ENCODE data around the gene SLC39A9. TPM values are rescaled to one million over a fixed set of nuclear protein-coding genes. Genes with fewer than 3 reads are reported as not detected.

SLC39A9 gene
- total and polyA plus RNA-seq, 10 of the 15 experiments (the other 5 are each of a cell fraction or from before 2014, with no cell fraction given) = 19.9 to 109 (median 46.9) TPM

- H3K27ac ChIP-seq (ENCODE audit: control insufficient read depth, insufficient read depth) = peak overlapping the region; percentile 99
- TF ChIP-seq HDGF (IDR thresholded peaks at IDR 0.05) = peak; percentile 78
- peak; percentile 37; the same call in 1 of the 2 replicates for TF ChIP-seq NBN (IDR thresholded peaks at IDR 0.05)
- TF ChIP-seq GABPA (IDR thresholded peaks at IDR 0.05; ENCODE audit: low read depth) = no peak
- 0 out of 2 replicates have a peak, but pooled peaks have one; percentile 8 for TF ChIP-seq ZNF207 (IDR thresholded peaks at IDR 0.05; ENCODE audit: borderline replicate concordance)
- TF ChIP-seq MLLT1 (IDR thresholded peaks at IDR 0.05) = peak; percentile 49
- TF ChIP-seq TCF12 (IDR thresholded peaks at IDR 0.05; ENCODE audit: low read depth, low read length) = peak; percentile 42; the same call in 1 of the 2 replicates
- peak; percentile 66; the same call in 1 of the 2 replicates for TF ChIP-seq CHD1 (IDR thresholded peaks at IDR 0.05; ENCODE audit: low read depth, low read length)
- no peak for TF ChIP-seq SMC3 (IDR thresholded peaks at IDR 0.05; ENCODE audit: borderline replicate concordance, low read length)
- no peaks in the 10 kb centered on the region for H3K9me3 ChIP-seq (replicated peaks; ENCODE audit: control insufficient read depth, insufficient read depth, low read length)
- H3K27me3 ChIP-seq (replicated peaks in 1 of 2; ENCODE audit: control insufficient read depth in 2 of 2, insufficient read depth in 2 of 2, low read length in 1 of 2) = no peaks in the 10 kb centered on the region
- BruUV-seq (replicated peaks) = no TSS peak
- in situ Hi-C loops (cut with MboI) = no loop called here
- H3K4me3 ChIP-seq = peak overlapping the region; percentile 48; the same call in 1 of the 2 replicates
- H3K4me1 ChIP-seq (ENCODE audit: control insufficient read depth, insufficient read depth, low read length) = peaks cover 56% of the 10 kb centered on the region
- ChIA-PET POLR2A (interaction anchor here (1.0 to 9.1 kb wide), 8 partner anchors 10 to 87 kb away, joined by 3 to 100 read pairs (median 6); partner anchors contain the start of genes ERH and SLC39A9), CTCF (interaction anchor here (0.6 to 2.0 kb wide), 11 partner anchors 8 to 117 kb away, joined by 3 to 11 read pairs (median 4); partner anchors contain the start of genes ERH and SLC39A9), SMC1A (ENCODE audit: uncharacterized antibody, unreplicated experiment) (interaction anchor here (1.0 to 3.0 kb wide), 11 partner anchors 9 to 104 kb away, joined by 3 to 23 read pairs (median 6); partner anchors contain the start of genes ERH and SLC39A9), RAD21 (ENCODE audit: unreplicated experiment) (interaction anchor here (0.9 to 11.5 kb wide), 13 partner anchors 8 to 110 kb away, joined by 3 to 143 read pairs (median 4); partner anchors contain the start of genes ERH and SLC39A9)
- DNase-seq (ENCODE audit: low read depth, low spot score) (no peak), ATAC-seq (no peak; the same call in 2 of the 3 replicates), FAIRE-seq (no peak)
- WGBS (ENCODE audit: insufficient coverage, insufficient replicate concordance, low lambda C conversion rate, missing lambda C conversion rate) = 2% methylated on average over 6 of the region's 6 CpGs
- H3K4me2 ChIP-seq (ENCODE audit: control insufficient read depth, insufficient read depth) = peak overlapping the region; percentile 97
- peak overlapping the region; percentile 79 for H2AFZ ChIP-seq (ENCODE audit: control insufficient read depth, low read depth, low read length)
- intact Hi-C loops (cut with micrococcal nuclease; ENCODE audit: unreplicated experiment) = loop anchor here (2.0 to 5.0 kb wide), 2 partner anchors 38 to 107 kb away; no protein-coding TSS in a partner anchor
- no peaks in the 10 kb centered on the region for H3K79me2 ChIP-seq (ENCODE audit: control insufficient read depth, insufficient read depth, low read length)
- peak overlapping the region; percentile 85 for H3K9ac ChIP-seq (ENCODE audit: control insufficient read depth, insufficient read depth, low read length)
- no peaks in the 10 kb centered on the region for H3K36me3 ChIP-seq (ENCODE audit: control insufficient read depth in 2 of 2, insufficient read depth in 2 of 2, low read length in 1 of 2)
- no peaks in the 10 kb centered on the region for H4K20me1 ChIP-seq (ENCODE audit: control insufficient read depth, insufficient read depth)
These were observed 43.3 kb upstream of the SLC39A9 start for GRCh38 chr14:69355154-69355597.
